ENCODE results near the gene ADAP1. TPM values are rescaled to one million over a fixed set of nuclear protein-coding genes. Genes with fewer than 3 reads are reported as not detected.

ADAP1 gene
- total RNA-seq, 1 experiment from 2014 or later: 6.2 TPM

DNA sequence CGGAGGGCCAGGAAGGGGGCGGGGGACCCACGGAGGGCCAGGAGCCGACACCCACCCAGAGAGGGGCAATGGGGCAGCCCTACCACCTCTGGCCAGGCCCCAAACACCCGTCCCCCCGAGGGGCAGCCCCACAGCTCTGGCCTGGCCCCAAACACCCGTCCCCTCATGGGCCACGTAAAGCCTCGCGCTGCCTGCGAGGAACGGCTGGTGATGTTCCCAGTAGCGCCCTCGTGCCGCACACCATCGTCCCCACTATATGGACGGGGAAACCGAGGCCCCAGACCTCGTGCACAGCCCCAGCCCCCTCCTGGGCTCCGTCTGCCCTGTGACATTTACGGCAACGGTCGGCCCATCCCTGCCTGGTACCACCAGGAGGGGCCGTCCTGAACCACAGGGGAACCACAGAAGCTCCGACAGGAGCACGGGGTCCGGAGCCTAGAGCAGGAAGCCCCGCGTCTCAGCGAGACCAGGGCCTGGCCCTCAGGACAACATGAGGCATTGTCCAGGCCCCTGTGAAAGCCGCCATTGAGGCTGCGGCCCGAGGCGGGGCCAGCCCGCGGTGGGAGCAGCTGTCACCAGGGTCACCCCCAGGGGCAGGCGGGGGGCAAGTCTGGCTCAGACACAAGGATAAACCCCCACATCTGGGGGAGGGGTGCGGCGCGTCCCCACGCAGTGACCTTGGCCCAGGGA is 42.5 kb downstream of the ADAP1 start:
- Histone ChIP-seq H2AFZ (ENCODE audit: low read length) (no peak overlapping the region), H3K23ac (ENCODE audit: insufficient read length, low read depth, low read length) (no peak overlapping the region), H3K4me1 (ENCODE audit: insufficient read depth, low read length) (no peaks in the 10 kb centered on the region; the same call in 1 of the 2 replicates), H2BK12ac (ENCODE audit: insufficient read length, low read depth, low read length) (no peak overlapping the region), H4K5ac (ENCODE audit: insufficient read length, low read depth, low read length) (no peak overlapping the region), H3T11ph (ENCODE audit: low read length) (no peak overlapping the region), H2BK5ac (ENCODE audit: insufficient read length, low read length) (no peak overlapping the region), H2BK15ac (ENCODE audit: low read depth, low read length) (no peak overlapping the region), H2BK20ac (ENCODE audit: low read depth, low read length, poor library complexity, severe bottlenecking) (no peak overlapping the region), H3K4me2 (ENCODE audit: insufficient read depth, insufficient read length, low read length) (no peak overlapping the region), H3K14ac (ENCODE audit: insufficient read depth, low read length) (no peak overlapping the region; the same call in 1 of the 2 replicates), H3K27ac (ENCODE audit: insufficient read length, low read depth, low read length) (no peak overlapping the region), H3K4ac (ENCODE audit: low read depth, low read length) (no peak overlapping the region), H3K18ac (ENCODE audit: insufficient read length, low read depth, low read length) (no peak overlapping the region), H3K79me2 (ENCODE audit: insufficient read depth, low read length) (no peaks in the 10 kb centered on the region), H2BK120ac (ENCODE audit: low read depth, low read length, poor library complexity, severe bottlenecking) (no peak overlapping the region), H3K23me2 (ENCODE audit: insufficient read length, low read depth, low read length, poor library complexity, severe bottlenecking) (peaks cover 3% of the 10 kb centered on the region), H4K91ac (ENCODE audit: insufficient read length, low read depth, low read length) (no peak overlapping the region), H3K79me1 (ENCODE audit: insufficient read depth, low read depth, low read length, poor library complexity, severe bottlenecking) (no peaks in the 10 kb centered on the region), H3K9me3 (ENCODE audit: control insufficient read depth, low read depth, low read length) (no peaks in the 10 kb centered on the region), H3K27me3 (ENCODE audit: insufficient read depth, low read length) (no peaks in the 10 kb centered on the region), H4K8ac (replicated peaks; ENCODE audit: insufficient read length, low read depth, low read length) (no peak overlapping the region), H3K56ac (ENCODE audit: insufficient read length, low read depth, low read length) (no peak overlapping the region), H2AK5ac (ENCODE audit: insufficient read length, low read length) (no peak overlapping the region), H4K20me1 (ENCODE audit: control insufficient read depth, insufficient read depth, insufficient read length) (no peaks in the 10 kb centered on the region), H3K9ac (ENCODE audit: extremely low read depth, insufficient read length, low read length) (no peak overlapping the region)
- WGBS (ENCODE audit: extremely low coverage, insufficient read length, low lambda C conversion rate): no CpG with 5 or more reads among the region's 41 CpGs
- Mint-ChIP-seq H3K4me1 (peaks cover 0 to 5% of the 10 kb centered on the region in 2 experiments; a peak in 1 of 4 replicates), H3K36me3 (ENCODE audit: insufficient read depth in 1 of 3, low read depth in 3 of 3) (no peaks in the 10 kb centered on the region), H3K9me3 (no peaks in the 10 kb centered on the region), H3K27ac (no peak overlapping the region), H3K27me3 (ENCODE audit: low read depth) (peaks cover 14% of the 10 kb centered on the region), H3K4me3 (no peak overlapping the region)
- TF ChIP-seq, protein P1, sequence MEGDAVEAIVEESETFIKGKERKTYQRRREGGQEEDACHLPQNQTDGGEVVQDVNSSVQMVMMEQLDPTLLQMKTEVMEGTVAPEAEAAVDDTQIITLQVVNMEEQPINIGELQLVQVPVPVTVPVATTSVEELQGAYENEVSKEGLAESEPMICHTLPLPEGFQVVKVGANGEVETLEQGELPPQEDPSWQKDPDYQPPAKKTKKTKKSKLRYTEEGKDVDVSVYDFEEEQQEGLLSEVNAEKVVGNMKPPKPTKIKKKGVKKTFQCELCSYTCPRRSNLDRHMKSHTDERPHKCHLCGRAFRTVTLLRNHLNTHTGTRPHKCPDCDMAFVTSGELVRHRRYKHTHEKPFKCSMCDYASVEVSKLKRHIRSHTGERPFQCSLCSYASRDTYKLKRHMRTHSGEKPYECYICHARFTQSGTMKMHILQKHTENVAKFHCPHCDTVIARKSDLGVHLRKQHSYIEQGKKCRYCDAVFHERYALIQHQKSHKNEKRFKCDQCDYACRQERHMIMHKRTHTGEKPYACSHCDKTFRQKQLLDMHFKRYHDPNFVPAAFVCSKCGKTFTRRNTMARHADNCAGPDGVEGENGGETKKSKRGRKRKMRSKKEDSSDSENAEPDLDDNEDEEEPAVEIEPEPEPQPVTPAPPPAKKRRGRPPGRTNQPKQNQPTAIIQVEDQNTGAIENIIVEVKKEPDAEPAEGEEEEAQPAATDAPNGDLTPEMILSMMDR (conservative IDR thresholded peaks at IDR 0.05): no peak
- DNase-seq: no peak

Measured in H9 (cell line).